GM23248 (cell line): Measurements from ENCODE around the gene ZNF140.

Source experiments
- EZH2 ChIP-seq: fragments of 200-600 bp; sonication (generic); IDR thresholded peaks from 2 replicates; pipeline ENCODE4 v1.6.1; 2018; ENCODE audit warnings: antibody characterized with exemption, mild to moderate bottlenecking; ENCODE audit not compliant: insufficient read depth, poor library complexity, severe bottlenecking
- EZH2phosphoT487 ChIP-seq: fragments of 200-600 bp; sonication (generic); IDR thresholded peaks from 2 replicates; pipeline ENCODE4 v1.6.1; 2018; ENCODE audit warnings: antibody characterized with exemption, moderate library complexity, mild to moderate bottlenecking, low read depth; ENCODE audit not compliant: insufficient read depth

DNA sequence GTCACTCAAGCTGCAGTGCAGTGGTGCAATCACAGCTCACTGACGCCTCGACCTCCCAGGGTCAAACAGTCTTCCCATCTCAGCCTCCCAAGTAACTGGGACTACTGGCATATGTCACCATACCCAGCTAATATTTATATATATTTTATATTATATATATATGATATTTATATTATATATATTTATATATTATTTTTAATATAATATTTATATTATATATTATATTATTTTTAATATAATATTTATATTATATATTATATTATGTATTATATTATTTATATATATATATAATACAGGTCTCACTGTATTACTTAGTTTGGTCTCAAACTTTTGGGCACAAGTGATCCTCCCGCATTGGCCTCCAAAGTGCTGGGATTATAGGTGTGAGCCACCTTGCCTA lies 34.0 kb upstream of the ZNF140 start:
- TF ChIP-seq EZH2: no peak
- TF ChIP-seq EZH2phosphoT487: no peak
